Thoracic aorta (tissue), 2 donors: ENCODE data around the gene ZPR1. TPM values are rescaled to one million over a fixed set of nuclear protein-coding genes. Genes with fewer than 3 reads are reported as not detected.

Source experiments
- ATAC-seq: fragments of 150-250 bp; one replicate; pipeline ENCODE4 v1.8.0; 2017; ENCODE audit warnings: low read depth; ENCODE audit not compliant: insufficient number of reproducible peaks, low FRiP score
- DNase-seq: peaks from one replicate; pipeline ENCODE4 v3.0.0-alpha.2; 2020; ENCODE audit warnings: low spot score
- H3K27ac ChIP-seq, 2 donors: fragments of 200-600 bp; sonication (generic); 1 replicate in 1 of 2; 2 replicates in 1 of 2; pipeline ENCODE4 v1.5.1; 2016; ENCODE audit warnings: mild to moderate bottlenecking in 2 of 2, moderate library complexity in 2 of 2
- H3K27me3 ChIP-seq: fragments of 200-600 bp; sonication (generic); replicated peaks from 2 replicates; pipeline ENCODE4 v1.6.0; 2016; ENCODE audit warnings: mild to moderate bottlenecking; ENCODE audit not compliant: insufficient read depth
- H3K36me3 ChIP-seq: fragments of 200-600 bp; sonication (generic); one replicate; pipeline ENCODE4 v1.5.1; 2016
- H3K4me1 ChIP-seq, 2 donors: fragments of 200-600 bp; sonication (generic); 1 replicate in 1 of 2; 2 replicates in 1 of 2; pipeline versions ENCODE4 v1.5.1 to v1.6.0; 2016; ENCODE audit warnings: low read depth in 2 of 2, mild to moderate bottlenecking in 1 of 2; ENCODE audit not compliant: control insufficient read depth in 1 of 2
- H3K4me3 ChIP-seq: fragments of 200-600 bp; sonication (generic); 2 replicates; pipeline ENCODE4 v1.5.1; 2016; ENCODE audit warnings: mild to moderate bottlenecking
- H3K9me3 ChIP-seq: fragments of 200-600 bp; sonication (generic); 2 replicates; pipeline ENCODE4 v1.5.1; 2016
- total RNA-seq, 2 donors: library from RNA; depleted of rRNA; stranded (reverse); fragments of >200 nt; gene quantifications; one replicate each; pipeline versions ENCODE4 v1.1.0 to v1.2.3, GENCODE V29; 2016
- TF ChIP-seq, protein P1 (sequence below): fragments of 200-600 bp; sonication (generic); IDR thresholded peaks from one replicate; pipeline ENCODE4 v1.5.1; 2019; ENCODE audit warnings: antibody characterized with exemption

Gene ZPR1
- total RNA-seq, 2 donors from 2014 or later = 30.7 to 36.2 TPM

- H3K9me3 ChIP-seq = no peaks in the 10 kb centered on the region
- peaks cover 7 to 9% of the 10 kb centered on the region in 2 donors for H3K4me1 ChIP-seq
- H3K27ac ChIP-seq = no peak overlapping the region
- no peak overlapping the region for H3K4me3 ChIP-seq
- no peaks in the 10 kb centered on the region for H3K27me3 ChIP-seq
- DNase-seq (no peak), ATAC-seq (no peak)
- H3K36me3 ChIP-seq = no peaks in the 10 kb centered on the region
- TF ChIP-seq, protein P1, sequence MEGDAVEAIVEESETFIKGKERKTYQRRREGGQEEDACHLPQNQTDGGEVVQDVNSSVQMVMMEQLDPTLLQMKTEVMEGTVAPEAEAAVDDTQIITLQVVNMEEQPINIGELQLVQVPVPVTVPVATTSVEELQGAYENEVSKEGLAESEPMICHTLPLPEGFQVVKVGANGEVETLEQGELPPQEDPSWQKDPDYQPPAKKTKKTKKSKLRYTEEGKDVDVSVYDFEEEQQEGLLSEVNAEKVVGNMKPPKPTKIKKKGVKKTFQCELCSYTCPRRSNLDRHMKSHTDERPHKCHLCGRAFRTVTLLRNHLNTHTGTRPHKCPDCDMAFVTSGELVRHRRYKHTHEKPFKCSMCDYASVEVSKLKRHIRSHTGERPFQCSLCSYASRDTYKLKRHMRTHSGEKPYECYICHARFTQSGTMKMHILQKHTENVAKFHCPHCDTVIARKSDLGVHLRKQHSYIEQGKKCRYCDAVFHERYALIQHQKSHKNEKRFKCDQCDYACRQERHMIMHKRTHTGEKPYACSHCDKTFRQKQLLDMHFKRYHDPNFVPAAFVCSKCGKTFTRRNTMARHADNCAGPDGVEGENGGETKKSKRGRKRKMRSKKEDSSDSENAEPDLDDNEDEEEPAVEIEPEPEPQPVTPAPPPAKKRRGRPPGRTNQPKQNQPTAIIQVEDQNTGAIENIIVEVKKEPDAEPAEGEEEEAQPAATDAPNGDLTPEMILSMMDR = no peak
These were observed 42.5 kb upstream of the ZPR1 start for GRCh38 chr11:116830184-116830912.

DNA sequence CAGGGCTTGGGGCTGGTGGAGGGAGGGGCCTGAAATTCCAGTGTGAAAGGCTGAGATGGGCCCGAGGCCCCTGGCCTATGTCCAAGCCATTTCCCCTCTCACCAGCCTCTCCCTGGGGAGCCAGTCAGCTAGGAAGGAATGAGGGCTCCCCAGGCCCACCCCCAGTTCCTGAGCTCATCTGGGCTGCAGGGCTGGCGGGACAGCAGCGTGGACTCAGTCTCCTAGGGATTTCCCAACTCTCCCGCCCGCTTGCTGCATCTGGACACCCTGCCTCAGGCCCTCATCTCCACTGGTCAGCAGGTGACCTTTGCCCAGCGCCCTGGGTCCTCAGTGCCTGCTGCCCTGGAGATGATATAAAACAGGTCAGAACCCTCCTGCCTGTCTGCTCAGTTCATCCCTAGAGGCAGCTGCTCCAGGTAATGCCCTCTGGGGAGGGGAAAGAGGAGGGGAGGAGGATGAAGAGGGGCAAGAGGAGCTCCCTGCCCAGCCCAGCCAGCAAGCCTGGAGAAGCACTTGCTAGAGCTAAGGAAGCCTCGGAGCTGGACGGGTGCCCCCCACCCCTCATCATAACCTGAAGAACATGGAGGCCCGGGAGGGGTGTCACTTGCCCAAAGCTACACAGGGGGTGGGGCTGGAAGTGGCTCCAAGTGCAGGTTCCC lies 41.8 kb upstream of the ZPR1 start, which contains the start of gene APOC3:
Gene APOC3, plus strand, starts transcription at position 383 of the 659 bp plus-strand sequence. CDS start 676 bp downstream, outside the sequence.
- Histone ChIP-seq H3K9me3 (no peaks in the 10 kb centered on the region), H3K27ac (no peak within 1 kb of the TSS), H3K36me3 (no peaks in the 10 kb centered on the region), H3K4me1 (peaks cover under 1 to 2% of the 10 kb centered on the region in 2 donors), H3K4me3 (no peak within 1 kb of the TSS), H3K27me3 (no peaks in the 10 kb centered on the region)
- DNase-seq (no peak), ATAC-seq (no peak)
- TF ChIP-seq, protein P1 = no peak

DNA sequence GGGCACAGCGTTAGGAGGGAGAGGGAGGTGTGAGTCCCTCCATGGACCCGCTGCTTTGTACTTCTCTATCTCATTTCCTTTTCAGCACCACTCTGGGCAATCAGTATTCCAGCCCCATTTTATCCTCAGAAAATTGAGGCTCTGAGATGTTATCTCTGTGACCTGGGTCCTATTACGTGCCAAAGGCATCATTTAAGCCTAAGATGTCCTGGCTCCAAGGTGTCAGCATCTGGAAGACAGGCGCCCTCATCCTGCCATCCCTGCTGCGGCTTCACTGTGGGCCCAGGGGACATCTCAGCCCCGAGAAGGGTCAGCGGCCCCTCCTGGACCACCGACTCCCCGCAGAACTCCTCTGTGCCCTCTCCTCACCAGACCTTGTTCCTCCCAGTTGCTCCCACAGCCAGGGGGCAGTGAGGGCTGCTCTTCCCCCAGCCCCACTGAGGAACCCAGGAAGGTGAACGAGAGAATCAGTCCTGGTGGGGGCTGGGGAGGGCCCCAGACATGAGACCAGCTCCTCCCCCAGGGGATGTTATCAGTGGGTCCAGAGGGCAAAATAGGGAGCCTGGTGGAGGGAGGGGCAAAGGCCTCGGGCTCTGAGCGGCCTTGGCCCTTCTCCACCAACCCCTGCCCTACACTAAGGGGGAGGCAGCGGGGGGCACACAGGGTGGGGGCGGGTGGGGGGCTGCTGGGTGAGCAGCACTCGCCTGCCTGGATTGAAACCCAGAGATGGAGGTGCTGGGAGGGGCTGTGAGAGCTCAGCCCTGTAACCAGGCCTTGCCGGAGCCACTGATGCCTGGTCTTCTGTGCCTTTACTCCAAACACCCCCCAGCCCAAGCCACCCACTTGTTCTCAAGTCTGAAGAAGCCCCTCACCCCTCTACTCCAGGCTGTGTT lies 41.1 kb upstream of the ZPR1 start:
- no peak overlapping the region for H3K4me3 ChIP-seq

DNA sequence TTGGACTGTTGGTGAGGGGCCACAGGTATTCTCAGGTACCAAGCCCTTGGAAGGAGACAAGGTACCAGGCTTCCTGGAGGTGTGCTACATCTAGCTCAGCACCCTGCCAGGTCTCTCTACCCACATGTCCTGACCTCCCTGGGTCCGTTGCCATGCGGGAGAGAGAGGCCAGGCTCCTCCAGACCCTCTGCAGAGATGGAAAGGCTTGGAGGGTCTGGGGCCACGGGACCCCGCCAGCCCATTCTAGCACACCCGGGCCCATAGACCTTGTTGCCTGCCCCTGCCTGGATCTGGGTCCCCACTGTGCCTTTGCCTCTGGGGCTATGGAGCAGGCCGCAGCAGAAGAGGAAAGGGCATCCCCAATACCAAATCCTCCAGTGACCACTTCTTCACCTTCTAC lies 39.6 kb upstream of the ZPR1 start:
- TF ChIP-seq, protein P1 = no peak
- Histone ChIP-seq H3K4me1 (no peaks in the 10 kb centered on the region), H3K4me3 (no peak overlapping the region), H3K36me3 (no peaks in the 10 kb centered on the region), H3K27me3 (no peaks in the 10 kb centered on the region), H3K9me3 (no peaks in the 10 kb centered on the region), H3K27ac (no peak overlapping the region)
- DNase-seq = no peak
- ATAC-seq = no peak

More for the DNA sequence above, 41.1 kb upstream of the ZPR1 start:
- ATAC-seq (no peak), DNase-seq (no peak)
- Histone ChIP-seq H3K36me3 (no peaks in the 10 kb centered on the region), H3K27ac (no peak overlapping the region), H3K27me3 (no peaks in the 10 kb centered on the region), H3K4me1 (no peaks in the 10 kb centered on the region), H3K9me3 (no peaks in the 10 kb centered on the region)
- TF ChIP-seq, protein P1 = no peak
